WERI-Rb-1 (cell line): ENCODE measurements around the gene ASCC3.

Source experiments
- DNase-seq: peaks from one replicate; pipeline ENCODE4 v3.0.0-alpha.2; 2020
- H3K27ac ChIP-seq: fragments of 250-450 bp; sonication (Bioruptor Pico); 2 replicates; pipeline ENCODE4 v1.5.1; 2020; ENCODE audit warnings: mild to moderate bottlenecking, moderate library complexity
- H3K27me3 ChIP-seq: fragments of 250-450 bp; sonication (Bioruptor Pico); 2 replicates; pipeline ENCODE4 v1.5.1; 2021; ENCODE audit warnings: mild to moderate bottlenecking, low read depth, moderate library complexity; ENCODE audit not compliant: insufficient read depth, severe bottlenecking
- H3K36me3 ChIP-seq: fragments of 250-450 bp; sonication (Bioruptor Pico); 2 replicates; pipeline ENCODE4 v1.5.1; 2020; ENCODE audit warnings: mild to moderate bottlenecking, moderate library complexity
- H3K4me3 ChIP-seq: 2 replicates; pipeline ENCODE4 v1.5.1; 2011; ENCODE audit warnings: low read depth, mild to moderate bottlenecking, control low read depth, low read length
- H3K9me3 ChIP-seq: fragments of 250-450 bp; sonication (Bioruptor Pico); 2 replicates; pipeline ENCODE4 v1.5.1; 2021; ENCODE audit warnings: mild to moderate bottlenecking, moderate library complexity; ENCODE audit not compliant: severe bottlenecking
- TF ChIP-seq, protein P1 (sequence below): IDR thresholded peaks from 2 replicates; pipeline ENCODE4 v1.5.1; 2011; ENCODE audit warnings: low read depth, mild to moderate bottlenecking, control low read depth, inconsistent platforms, low read length

Gene ASCC3

DNA sequence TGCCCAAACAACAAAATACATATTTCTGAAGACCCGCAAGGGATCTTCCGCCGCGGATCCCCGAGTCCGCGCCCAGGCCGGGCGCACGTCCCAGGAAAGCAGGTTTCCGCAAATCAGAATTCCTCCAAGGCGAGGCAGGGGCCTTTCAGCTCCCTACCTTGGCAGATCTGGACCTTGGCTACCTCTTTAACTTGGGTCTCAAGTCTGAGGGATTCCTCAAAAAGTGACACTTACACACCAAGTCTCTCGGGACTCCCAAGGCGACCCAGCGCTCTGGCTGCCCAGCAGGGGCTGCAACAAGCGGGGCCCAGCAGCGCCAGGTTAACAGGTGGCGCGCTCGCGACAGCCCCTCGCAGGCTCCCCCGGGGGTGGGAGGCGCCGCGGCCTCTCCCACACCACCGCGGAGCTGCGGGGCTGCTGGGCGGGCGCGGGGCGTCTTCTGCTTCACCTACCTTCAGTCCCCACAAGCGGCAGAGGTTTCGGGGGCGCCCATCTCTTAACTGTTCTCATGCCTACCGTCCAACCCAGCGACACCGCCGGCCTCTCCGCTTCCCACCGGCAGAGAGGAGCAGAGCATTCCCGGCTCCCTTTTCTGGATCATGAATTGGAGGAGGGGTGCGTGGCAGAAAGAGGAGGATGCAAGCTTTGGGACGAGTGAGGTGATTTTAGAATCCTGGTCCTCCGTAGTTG, 416.8 kb downstream of the ASCC3 start:
- peaks cover 26% of the 10 kb centered on the region for H3K27me3 ChIP-seq
- peak; percentile 54 for DNase-seq
- TF ChIP-seq, protein P1, sequence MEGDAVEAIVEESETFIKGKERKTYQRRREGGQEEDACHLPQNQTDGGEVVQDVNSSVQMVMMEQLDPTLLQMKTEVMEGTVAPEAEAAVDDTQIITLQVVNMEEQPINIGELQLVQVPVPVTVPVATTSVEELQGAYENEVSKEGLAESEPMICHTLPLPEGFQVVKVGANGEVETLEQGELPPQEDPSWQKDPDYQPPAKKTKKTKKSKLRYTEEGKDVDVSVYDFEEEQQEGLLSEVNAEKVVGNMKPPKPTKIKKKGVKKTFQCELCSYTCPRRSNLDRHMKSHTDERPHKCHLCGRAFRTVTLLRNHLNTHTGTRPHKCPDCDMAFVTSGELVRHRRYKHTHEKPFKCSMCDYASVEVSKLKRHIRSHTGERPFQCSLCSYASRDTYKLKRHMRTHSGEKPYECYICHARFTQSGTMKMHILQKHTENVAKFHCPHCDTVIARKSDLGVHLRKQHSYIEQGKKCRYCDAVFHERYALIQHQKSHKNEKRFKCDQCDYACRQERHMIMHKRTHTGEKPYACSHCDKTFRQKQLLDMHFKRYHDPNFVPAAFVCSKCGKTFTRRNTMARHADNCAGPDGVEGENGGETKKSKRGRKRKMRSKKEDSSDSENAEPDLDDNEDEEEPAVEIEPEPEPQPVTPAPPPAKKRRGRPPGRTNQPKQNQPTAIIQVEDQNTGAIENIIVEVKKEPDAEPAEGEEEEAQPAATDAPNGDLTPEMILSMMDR = 0 out of 2 replicates have a peak, but pooled peaks have one; percentile 17
- H3K9me3 ChIP-seq = no peaks in the 10 kb centered on the region
- H3K36me3 ChIP-seq = no peaks in the 10 kb centered on the region
- H3K4me3 ChIP-seq = peak overlapping the region; percentile 85
- no peak overlapping the region for H3K27ac ChIP-seq

DNA sequence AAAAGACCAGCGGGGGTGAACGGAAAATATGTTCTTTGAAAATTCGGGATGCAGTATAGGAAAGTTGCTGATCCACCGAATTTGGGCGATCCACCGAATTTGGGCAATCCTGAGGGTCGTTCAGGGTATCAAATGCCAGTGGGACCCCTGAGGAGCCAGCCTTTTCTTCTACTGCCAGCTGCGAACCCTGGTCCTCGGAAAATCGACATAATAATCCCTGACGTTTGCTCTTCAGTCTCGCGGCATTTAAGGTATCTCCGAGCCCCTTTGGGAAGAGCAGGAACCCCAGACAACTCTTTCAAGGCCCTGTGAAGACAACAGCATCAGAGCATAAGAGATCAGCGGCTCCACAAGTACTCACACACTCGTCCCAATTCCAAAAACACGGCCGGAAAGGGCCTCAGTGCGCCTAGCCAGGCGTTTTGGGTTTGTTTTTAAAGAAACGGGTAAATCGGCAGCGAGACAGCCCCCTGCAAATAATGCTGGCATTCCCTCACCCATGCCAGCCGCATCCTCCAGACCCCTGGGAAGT, 417.4 kb downstream of the ASCC3 start:
- TF ChIP-seq, protein P1 = no peak
- Histone ChIP-seq H3K9me3 (no peaks in the 10 kb centered on the region), H3K4me3 (peak overlapping the region; percentile 85), H3K27ac (no peak overlapping the region), H3K36me3 (no peaks in the 10 kb centered on the region), H3K27me3 (peaks cover 26% of the 10 kb centered on the region)
- no peak for DNase-seq

DNA sequence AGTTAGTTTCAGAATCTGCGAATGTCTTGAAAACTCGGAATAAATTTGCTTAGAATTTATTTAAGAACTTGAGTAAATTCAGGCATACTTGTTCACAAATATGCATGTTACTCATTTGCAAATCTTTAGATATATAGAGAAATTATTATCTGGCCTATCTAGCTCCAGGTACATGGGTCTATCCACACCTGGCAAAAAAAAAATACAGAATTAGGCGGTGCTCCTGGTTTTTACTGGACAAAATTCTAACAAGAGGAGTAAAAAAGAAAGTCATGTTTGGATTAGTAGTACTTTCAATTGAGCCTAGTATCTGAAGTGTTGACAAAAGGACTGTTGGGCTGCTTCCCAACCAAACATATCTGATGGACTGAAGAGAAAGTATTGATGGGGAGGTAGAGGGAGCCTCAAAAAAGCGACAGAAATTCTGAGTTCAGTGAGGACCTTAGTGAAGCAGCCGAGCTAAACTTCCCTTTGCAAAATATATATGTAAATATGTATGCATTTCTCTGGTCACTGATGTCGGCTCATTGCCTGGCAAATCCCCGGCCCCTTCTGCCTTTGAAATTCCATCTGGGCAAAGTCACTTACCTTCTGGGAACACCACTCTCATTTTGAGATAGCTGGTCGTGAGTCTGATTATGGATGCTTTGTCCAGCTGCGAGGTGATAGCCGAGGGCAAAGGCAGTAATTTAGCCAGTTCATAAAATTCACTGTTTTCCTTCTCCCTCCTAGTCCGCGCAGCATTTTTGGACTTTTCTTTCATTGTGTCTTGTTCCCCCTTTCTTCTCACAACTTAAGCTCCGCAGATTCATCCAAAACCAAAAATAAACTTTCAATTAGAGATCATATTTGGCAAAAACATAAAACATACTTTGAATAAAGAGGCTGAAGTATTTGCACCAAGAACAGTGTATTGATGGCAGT, 418.2 kb downstream of the ASCC3 start:
- TF ChIP-seq, protein P1 = no peak
- H3K9me3 ChIP-seq = peaks cover 6% of the 10 kb centered on the region

DNA sequence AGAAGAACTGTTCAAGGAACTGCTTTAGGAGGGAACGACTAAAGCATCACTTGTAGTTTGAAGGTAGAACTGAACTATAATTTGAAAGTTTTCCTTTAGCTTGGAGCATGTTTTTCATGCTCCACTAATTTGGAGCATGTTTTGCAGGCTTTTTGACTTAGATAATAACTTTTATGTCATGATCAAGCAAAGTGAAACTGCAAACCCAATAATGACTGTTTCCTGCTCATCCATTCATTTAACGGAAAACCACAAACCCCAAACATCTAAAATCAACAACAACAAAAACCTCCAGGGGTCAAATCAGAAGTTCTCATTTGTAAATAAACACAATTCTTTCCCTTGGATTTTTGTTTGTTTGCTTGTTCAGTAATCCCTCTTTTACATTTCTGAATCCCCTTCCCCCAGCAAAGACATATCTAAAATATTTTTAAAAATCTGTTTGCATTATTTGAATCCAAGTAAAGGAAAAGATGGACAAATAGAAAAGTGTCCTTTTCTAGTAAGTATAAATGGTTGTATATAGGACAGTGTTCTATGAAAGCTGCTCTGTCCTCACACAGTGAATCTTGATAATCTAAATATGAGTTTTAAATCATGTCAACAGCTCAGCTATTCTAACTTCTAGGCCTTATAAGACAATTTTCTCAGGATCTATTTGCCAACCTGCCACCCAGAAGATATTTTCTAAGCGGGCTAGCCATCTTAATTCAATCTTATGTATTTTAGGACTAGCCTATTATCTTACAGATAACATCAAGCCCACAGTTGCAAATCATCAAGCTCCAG, 419.0 kb downstream of the ASCC3 start:
- Histone ChIP-seq H3K36me3 (no peaks in the 10 kb centered on the region), H3K27me3 (peaks cover 26% of the 10 kb centered on the region), H3K4me3 (no peak overlapping the region), H3K9me3 (peaks cover 6% of the 10 kb centered on the region), H3K27ac (no peak overlapping the region)
- no peak for DNase-seq
- TF ChIP-seq, protein P1 = no peak

More for the DNA sequence above, 418.2 kb downstream of the ASCC3 start:
- no peak overlapping the region for H3K4me3 ChIP-seq
- DNase-seq = no peak
- peaks cover 26% of the 10 kb centered on the region for H3K27me3 ChIP-seq
- H3K27ac ChIP-seq = no peak overlapping the region
- no peaks in the 10 kb centered on the region for H3K36me3 ChIP-seq

DNA sequence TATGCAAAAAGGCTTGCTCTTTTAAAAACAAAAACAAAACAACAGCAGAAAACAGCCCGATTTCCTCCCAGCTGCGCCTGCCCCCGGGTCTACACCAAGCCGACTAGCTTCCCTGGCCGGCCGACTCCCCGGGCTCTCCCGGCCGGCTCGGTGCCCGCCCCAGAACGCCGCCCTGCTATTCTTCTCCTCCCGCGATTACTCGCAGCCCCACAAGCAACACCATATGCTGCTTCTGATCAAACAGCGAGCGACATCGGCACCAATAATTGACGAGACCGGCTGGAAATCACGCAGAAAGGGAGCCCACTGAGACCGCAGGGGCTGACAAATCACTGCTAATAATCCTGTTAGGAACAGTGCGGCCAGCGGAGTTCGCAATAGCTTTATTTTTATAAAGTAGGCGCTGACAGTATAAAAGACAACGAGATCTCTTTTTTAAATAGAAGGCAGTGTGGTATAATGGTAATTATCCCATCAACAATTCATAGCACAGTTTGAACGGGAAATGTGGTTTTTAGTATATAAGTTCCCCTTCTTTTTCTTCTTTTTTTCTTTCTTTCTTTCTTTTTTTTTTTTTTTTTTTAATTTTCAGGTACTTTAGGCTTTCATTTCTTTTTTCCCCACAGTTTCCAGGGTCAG, 419.7 kb downstream of the ASCC3 start:
- H3K27ac ChIP-seq = no peak overlapping the region
- H3K4me3 ChIP-seq = peak overlapping the region; percentile 44
- peaks cover 30% of the 10 kb centered on the region for H3K27me3 ChIP-seq
- DNase-seq = peak; percentile 63
- H3K36me3 ChIP-seq = no peaks in the 10 kb centered on the region
- H3K9me3 ChIP-seq = peaks cover 6% of the 10 kb centered on the region
- TF ChIP-seq, protein P1 = no peak
